Activated B cell treated with CpG ODN at 0.5 μM for 24 hours (primary cell): Measurements from ENCODE around the gene MORN4. TPM values are rescaled to one million over a fixed set of nuclear protein-coding genes. Genes with fewer than 3 reads are reported as not detected.

ENCODE experiments used
- ATAC-seq: fragments of 200-7000 bp; cut with Tn5 transposase; one replicate; pipeline ENCODE4 v1.10.0; 2021; ENCODE audit warnings: low read depth, mild to moderate bottlenecking, moderate library complexity
- CTCF ChIA-PET: fragments of 350-600 bp; sonication (Branson Sonifier 250); formaldehyde crosslinking; loops from one replicate; lab custom pipeline; 2021; ENCODE audit warnings: antibody characterized with exemption; lab: Charles Lee
- POLR2A ChIA-PET: fragments of 350-600 bp; sonication (Branson Sonifier 250); formaldehyde crosslinking; loops from one replicate; lab custom pipeline; 2021; ENCODE audit warnings: antibody characterized with exemption; lab: Charles Lee
- DNase-seq: peaks from one replicate; pipeline ENCODE4 v3.0.0; 2022
- H3K27ac Mint-ChIP-seq: one replicate; pipeline ENCODE4 v1.8.0; 2020; ENCODE audit warnings: mixed read lengths
- H3K27me3 Mint-ChIP-seq: one replicate; pipeline ENCODE4 v1.8.0; 2021; ENCODE audit warnings: mixed read lengths
- H3K36me3 Mint-ChIP-seq: one replicate; pipeline ENCODE4 v1.8.0; 2021; ENCODE audit warnings: low read depth, mixed read lengths
- H3K4me1 Mint-ChIP-seq: one replicate; pipeline ENCODE4 v1.8.0; 2021; ENCODE audit warnings: mixed read lengths
- H3K4me3 Mint-ChIP-seq: one replicate; pipeline ENCODE4 v1.8.0; 2020; ENCODE audit warnings: mild to moderate bottlenecking, mixed read lengths
- H3K9me3 Mint-ChIP-seq: one replicate; pipeline ENCODE4 v1.8.0; 2020; ENCODE audit warnings: mixed read lengths
- intact Hi-C: fragments of 100-400 bp; cut with micrococcal nuclease; formaldehyde crosslinking; loops from one replicate; pipeline ENCODE4 v1.15.1; 2024
- total RNA-seq: library from RNA; stranded (reverse); gene quantifications from 2 replicates; pipeline ENCODE4 v1.2.3, GENCODE V29; 2022
- TF ChIP-seq, protein P1 (sequence below): fragments of 200-600 bp; IDR thresholded peaks from one replicate; pipeline ENCODE4 v1.8.0; 2022; ENCODE audit warnings: antibody characterized with exemption, mild to moderate bottlenecking

MORN4 gene
- total RNA-seq, 1 donor from 2014 or later: 2.9 TPM

DNA sequence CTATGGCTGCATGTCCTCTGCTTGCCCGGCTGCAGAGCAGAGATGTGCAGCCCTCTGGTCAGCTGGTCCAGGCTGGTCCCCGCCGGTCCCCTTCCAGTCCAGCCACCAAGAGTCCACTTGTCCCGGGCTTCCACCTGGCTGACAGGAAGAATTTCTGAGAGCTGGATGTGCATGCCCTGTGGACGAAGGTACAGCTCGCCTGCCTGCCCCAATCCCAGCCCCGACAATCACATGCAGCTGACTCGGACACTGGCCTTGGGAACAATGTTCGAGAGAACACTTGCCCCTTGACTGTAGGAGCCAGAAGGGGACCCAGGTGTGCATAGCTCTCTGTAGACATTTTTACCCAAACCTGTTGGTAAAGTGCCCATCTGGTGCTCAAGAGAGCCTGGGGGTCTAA, 41.9 kb upstream of the MORN4 start:
- Mint-ChIP-seq H3K27me3 (no peaks in the 10 kb centered on the region), H3K9me3 (no peaks in the 10 kb centered on the region), H3K4me1 (peaks cover 13% of the 10 kb centered on the region), H3K36me3 (peaks cover 43% of the 10 kb centered on the region), H3K4me3 (no peak overlapping the region), H3K27ac (no peak overlapping the region)
- no peak for DNase-seq
- CTCF ChIA-PET: interaction anchor here (0.8 to 8.1 kb wide), 5 partner anchors 9 to 61 kb away, joined by 3 to 86 read pairs (median 10); partner anchors contain the start of gene ZFYVE27
- TF ChIP-seq, protein P1, sequence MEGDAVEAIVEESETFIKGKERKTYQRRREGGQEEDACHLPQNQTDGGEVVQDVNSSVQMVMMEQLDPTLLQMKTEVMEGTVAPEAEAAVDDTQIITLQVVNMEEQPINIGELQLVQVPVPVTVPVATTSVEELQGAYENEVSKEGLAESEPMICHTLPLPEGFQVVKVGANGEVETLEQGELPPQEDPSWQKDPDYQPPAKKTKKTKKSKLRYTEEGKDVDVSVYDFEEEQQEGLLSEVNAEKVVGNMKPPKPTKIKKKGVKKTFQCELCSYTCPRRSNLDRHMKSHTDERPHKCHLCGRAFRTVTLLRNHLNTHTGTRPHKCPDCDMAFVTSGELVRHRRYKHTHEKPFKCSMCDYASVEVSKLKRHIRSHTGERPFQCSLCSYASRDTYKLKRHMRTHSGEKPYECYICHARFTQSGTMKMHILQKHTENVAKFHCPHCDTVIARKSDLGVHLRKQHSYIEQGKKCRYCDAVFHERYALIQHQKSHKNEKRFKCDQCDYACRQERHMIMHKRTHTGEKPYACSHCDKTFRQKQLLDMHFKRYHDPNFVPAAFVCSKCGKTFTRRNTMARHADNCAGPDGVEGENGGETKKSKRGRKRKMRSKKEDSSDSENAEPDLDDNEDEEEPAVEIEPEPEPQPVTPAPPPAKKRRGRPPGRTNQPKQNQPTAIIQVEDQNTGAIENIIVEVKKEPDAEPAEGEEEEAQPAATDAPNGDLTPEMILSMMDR: no peak
- intact Hi-C loops: no loop called here
- POLR2A ChIA-PET: no interaction called here
- ATAC-seq: no peak

DNA sequence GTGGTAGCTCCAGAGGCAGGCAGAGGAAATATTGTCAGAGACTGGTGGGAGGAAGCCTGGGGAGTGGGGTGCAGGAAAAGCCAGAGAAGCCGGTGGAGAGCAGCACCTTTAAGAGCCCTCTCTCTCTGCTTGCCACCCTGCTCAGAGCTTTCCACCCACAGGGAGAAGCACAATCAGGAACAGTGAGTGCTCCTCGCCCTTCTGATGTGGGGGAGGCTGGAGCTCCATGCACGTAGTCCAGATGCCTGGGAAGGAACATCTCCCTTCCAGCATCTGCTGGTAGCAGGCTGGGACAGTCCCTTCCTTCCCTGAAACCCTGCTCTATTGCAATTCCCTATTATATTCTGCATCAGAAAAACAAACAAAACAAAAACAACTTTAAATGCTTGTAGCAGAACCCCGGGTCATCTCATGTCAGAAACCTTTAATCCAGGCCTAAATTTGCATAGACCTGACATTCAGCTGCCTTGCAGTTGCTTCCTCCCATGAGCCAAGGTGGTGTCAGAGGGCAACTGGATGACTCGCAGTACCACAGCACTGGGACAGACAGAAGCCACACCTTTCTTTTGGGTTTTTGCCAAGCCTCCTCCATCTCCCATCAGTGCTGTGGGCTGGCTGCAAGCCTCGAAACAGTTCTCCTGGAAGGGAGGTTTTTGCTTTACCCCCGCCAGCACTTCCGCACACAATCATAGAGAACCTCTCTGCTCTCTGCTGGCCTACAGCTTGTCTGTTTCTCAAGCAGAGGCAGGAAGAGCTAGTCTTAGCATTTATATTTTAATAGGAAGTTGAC, 40.6 kb upstream of the MORN4 start:
- CTCF ChIA-PET: interaction anchor here (0.9 to 8.1 kb wide), 2 partner anchors 13 to 58 kb away, joined by 3 to 86 read pairs; partner anchors contain the start of gene AVPI1
- H3K36me3 Mint-ChIP-seq: peaks cover 49% of the 10 kb centered on the region
- intact Hi-C loops: no loop called here
- ATAC-seq (no peak), DNase-seq (no peak)
- TF ChIP-seq, protein P1: no peak
- peaks cover 13% of the 10 kb centered on the region for H3K4me1 Mint-ChIP-seq
- POLR2A ChIA-PET: no interaction called here
- no peaks in the 10 kb centered on the region for H3K9me3 Mint-ChIP-seq
- no peak overlapping the region for H3K27ac Mint-ChIP-seq
- no peaks in the 10 kb centered on the region for H3K27me3 Mint-ChIP-seq
- no peak overlapping the region for H3K4me3 Mint-ChIP-seq

DNA sequence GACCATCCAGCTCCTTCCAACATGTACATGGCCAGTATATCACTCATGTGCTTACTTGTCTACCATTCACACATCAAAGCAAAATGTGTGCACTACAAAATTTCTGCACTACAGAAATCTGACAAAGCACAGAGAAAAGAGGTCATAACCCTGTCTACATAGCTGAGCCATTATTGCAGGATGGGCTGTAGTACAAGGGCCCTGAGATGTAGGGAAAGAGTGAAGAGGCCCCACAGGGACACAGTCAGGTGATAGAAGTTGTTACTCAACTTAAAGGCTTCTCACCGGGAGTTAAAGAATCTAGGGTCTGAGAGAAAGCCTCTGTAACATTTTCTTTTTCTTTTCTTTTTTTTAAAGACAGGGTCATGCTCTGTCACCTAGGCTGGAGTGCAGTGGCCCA, 36.3 kb upstream of the MORN4 start:
- Mint-ChIP-seq H3K27me3 (no peaks in the 10 kb centered on the region), H3K36me3 (peaks cover 70% of the 10 kb centered on the region), H3K27ac (no peak overlapping the region), H3K9me3 (no peaks in the 10 kb centered on the region), H3K4me1 (no peaks in the 10 kb centered on the region), H3K4me3 (no peak overlapping the region)
- intact Hi-C loops: no loop called here
- TF ChIP-seq, protein P1: no peak
- ChIA-PET CTCF (no interaction called here), POLR2A (no interaction called here)
- DNase-seq (no peak), ATAC-seq (no peak)

DNA sequence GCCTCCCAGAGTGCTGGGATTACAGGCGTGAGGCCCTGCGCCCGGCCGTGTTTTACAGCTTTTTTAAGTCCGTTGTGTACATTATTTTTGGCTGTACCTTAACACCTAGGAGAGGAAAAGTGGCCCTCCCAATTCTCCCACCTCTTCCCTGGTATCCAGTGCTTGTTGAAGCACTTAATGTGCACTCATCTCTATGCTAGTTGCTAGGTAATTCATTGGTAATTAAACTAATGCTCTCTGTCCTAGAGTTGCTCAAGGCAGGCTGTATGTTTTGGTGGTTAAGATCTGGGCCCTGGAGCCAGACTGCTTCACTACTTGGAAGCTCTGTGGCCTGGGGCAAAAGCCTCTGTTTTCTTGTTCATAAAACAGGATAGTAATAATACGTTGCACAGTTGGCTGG, 34.2 kb upstream of the MORN4 start:
- intact Hi-C loops: no loop called here
- Mint-ChIP-seq H3K36me3 (peaks cover 71% of the 10 kb centered on the region), H3K4me1 (no peaks in the 10 kb centered on the region), H3K9me3 (no peaks in the 10 kb centered on the region), H3K27me3 (no peaks in the 10 kb centered on the region), H3K27ac (no peak overlapping the region), H3K4me3 (no peak overlapping the region)
- ATAC-seq: no peak
- no peak for DNase-seq
- TF ChIP-seq, protein P1: no peak
- ChIA-PET POLR2A (interaction anchor here (1.4 kb wide), 1 partner anchor 20 kb away, joined by 4 read pairs; the partner anchor contains the start of gene AVPI1), CTCF (no interaction called here)

DNA sequence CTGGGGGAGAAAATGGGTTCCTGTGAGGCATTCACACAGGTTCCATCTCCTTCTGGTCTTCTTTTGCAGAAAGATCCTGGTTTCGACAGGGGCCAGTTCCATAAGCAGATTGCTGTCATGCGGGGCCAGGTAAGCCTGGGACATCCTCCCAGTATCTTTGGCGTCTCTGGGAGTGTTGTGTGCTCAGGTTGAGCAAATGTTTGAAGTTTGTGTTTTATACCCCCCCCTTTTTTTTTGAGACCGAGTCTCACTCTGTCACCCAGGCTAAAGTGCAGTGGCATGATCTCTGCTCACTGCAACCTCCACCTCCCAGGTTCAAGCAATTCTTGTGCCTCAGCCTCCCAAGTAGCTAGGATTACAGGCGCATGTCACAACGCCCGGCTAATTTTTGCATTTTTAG, 33.7 kb upstream of the MORN4 start:
- Mint-ChIP-seq H3K4me3 (no peak overlapping the region), H3K27ac (no peak overlapping the region), H3K36me3 (peaks cover 72% of the 10 kb centered on the region), H3K9me3 (no peaks in the 10 kb centered on the region), H3K27me3 (no peaks in the 10 kb centered on the region), H3K4me1 (no peaks in the 10 kb centered on the region)
- POLR2A ChIA-PET: no interaction called here
- intact Hi-C loops: no loop called here
- no peak for ATAC-seq
- no peak for DNase-seq
- CTCF ChIA-PET: interaction anchor here (1.0 kb wide), 1 partner anchor 10 kb away, joined by 3 read pairs; no protein-coding TSS in a partner anchor
- TF ChIP-seq, protein P1: no peak
